Measurements from ENCODE around the gene SNORC.

SNORC gene

GRCh38 chr2:232884001-232884421, 13.9 kb downstream of the SNORC start:
- DNase-seq, result no peak

- no peak for DNase-seq
Measured at GRCh38 chr2:232884549-232885263, 14.6 kb downstream of the SNORC start.

GRCh38 chr2:232885264-232885961, 15.3 kb downstream of the SNORC start:
- no peak for DNase-seq

DNA sequence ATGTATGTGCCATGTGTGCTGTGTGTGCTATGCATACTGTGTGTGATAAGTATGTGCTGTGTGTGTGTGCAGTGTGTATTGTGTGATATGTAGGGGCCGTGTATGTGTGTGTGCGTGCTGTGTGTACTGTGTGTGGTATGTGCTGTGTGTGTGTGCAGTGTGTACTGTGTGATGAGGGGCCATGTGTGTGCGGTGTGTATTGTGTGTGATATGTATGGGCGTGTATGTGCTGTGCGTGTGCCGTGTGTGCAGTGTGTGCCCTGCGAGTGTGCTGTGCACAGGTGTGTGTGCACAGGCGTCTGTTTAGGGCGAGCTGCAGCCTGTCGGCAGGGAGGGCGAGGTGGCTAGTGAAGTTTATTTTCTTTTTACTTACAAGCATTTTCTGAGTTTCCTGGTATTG, 16.1 kb downstream of the SNORC start:
- DNase-seq, result no peak

GRCh38 chr2:232886632-232887031, 16.6 kb downstream of the SNORC start:
- DNase-seq, result no peak

- no peak for DNase-seq
Measured at GRCh38 chr2:232887171-232887850, 17.2 kb downstream of the SNORC start.

DNA sequence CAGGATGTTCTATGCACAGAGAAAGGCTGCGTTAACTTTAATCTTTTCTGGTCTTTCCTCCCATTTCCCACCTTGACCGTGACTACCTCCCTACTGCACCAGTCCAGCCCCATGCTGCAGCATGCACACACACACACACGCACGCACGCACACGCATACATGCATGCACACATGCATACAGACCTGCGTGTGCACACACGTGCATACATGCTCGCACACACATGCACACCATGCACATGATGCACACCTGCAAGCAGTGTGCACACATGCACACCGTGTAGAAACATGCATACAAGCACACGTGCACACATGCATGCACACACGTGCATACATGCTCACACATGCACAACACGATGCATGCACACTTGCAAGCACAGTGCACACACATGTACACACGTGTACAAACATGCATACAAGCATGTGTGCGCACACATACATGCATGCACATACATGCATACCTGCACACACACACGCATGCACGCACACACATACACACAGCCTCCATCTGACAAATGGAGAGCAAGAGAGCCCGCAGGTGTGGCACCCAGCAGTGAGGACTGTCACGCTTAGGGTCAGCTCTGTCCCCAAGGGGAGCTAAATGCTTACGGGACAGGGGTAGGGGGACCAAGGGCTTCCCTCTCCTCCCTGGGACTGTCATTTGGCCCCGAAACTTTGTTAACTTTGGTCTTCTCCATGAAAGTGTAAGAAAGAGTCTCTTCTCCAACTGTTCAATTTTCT, 18.2 kb downstream of the SNORC start:
- DNase-seq, result no peak

- no peak for DNase-seq
Measured at GRCh38 chr2:232888839-232889529, 18.9 kb downstream of the SNORC start.

GRCh38 chr2:232889876-232890401, 19.9 kb downstream of the SNORC start:
- no peak for DNase-seq

GRCh38 chr2:232890536-232890895, 20.5 kb downstream of the SNORC start:
- DNase-seq, result no peak

- DNase-seq, result no peak
Measured at GRCh38 chr2:232890896-232891601, 21.0 kb downstream of the SNORC start.

GRCh38 chr2:232891621-232892071, 21.6 kb downstream of the SNORC start:
- no peak for DNase-seq

DNA sequence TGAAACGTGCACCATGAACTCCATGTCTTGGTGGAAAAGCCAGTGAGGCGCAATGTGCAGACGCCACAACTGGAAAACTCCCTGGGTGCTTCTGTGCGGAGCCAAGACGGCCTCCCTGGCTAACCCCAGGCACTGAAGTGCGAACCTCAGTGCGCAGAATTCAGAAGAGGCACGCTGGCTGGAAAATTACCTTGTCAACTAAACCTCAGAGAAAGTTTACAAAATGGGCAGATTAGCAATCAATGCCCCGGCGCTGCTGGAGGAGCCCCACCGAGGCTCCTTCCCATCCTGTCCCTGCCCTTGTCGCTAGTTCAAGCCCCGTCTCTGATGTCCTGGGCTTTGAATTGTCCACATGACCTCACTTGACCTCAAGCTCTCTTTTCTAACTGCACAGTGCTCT, 22.2 kb downstream of the SNORC start:
- DNase-seq, result no peak

DNA sequence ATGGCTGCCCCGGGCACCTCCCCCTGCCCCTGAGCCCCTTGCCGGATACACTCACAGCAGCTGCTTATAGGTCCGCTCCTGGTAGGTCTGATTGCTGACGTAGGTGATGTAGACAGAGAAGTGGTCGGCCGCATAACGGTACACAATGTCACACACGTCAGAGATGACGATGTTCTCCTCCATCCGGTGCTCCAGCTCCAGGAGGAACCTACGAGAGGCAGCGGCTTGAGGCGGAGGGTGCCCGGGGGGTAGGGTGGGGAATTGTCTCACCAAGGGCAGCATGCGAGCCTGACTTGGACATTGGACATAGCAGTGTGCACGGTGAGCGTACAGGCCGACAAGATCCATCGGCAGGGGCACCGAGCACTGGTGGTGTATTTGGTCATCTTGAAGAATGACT, 22.8 kb downstream of the SNORC start:
- DNase-seq, result no peak

DNA sequence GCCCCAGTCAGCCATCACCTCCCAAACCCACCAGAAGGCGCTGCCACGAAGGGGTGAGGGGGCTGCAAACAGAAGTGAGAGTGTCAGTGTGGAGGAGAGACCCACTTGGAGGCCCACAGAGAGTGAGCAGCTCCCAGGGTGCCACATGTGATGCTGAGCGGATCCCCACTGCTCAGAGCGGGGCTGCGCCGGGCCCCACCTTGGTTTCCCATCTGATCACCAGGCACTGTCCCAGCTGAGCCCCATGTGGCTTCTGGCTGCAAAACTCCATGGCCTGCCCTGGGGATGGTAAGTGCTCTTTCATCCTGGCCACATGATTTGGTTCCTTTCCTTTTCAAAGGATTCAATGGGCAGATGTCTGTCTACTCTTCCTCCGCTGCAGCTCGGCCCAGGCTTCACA, 23.8 kb downstream of the SNORC start:
- DNase-seq, result no peak

DNA sequence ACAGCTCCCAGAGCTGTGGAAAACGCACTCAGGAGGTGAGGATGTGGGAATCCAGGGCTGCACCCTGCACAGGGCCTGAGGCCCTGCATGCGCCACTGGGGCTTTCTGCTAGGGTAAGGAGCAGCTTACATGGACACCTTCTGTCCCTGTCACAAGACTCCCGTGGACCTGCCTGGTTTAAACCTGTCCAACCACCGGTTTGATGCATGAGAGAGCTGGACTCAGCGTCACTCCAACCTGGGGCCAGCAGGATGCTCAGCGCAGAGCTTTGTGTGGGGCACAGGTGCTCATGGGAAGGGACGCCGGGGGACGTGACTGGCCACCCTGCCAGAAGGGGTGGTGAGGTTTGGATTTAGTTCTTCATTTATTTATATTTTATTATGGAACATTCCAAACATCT, 24.2 kb downstream of the SNORC start:
- no peak for DNase-seq

GRCh38 chr2:232894746-232895145, 24.7 kb downstream of the SNORC start:
- DNase-seq, result no peak

DNA sequence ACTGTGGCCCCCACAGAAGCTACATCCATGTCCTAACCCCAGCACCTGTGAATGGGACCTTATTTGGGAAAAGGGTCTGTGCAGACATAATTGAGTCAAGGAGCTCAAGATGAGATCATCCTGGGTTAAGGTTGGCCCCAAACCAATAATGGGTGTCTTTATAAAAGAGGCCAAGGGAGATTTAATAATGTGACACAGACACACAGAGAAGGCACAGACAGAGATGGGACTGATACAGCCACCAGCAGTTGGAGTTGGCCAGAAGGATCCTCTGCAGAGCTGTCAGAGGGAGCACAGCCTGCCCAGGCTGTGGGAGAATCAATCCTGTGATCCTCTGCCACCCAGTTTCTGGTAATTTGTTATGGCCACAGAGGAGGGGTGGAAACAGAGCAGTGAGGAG, 26.0 kb downstream of the SNORC start:
- no peak for DNase-seq

GRCh38 chr2:232896720-232897597, 26.9 kb downstream of the SNORC start:
- no peak for DNase-seq

DNA sequence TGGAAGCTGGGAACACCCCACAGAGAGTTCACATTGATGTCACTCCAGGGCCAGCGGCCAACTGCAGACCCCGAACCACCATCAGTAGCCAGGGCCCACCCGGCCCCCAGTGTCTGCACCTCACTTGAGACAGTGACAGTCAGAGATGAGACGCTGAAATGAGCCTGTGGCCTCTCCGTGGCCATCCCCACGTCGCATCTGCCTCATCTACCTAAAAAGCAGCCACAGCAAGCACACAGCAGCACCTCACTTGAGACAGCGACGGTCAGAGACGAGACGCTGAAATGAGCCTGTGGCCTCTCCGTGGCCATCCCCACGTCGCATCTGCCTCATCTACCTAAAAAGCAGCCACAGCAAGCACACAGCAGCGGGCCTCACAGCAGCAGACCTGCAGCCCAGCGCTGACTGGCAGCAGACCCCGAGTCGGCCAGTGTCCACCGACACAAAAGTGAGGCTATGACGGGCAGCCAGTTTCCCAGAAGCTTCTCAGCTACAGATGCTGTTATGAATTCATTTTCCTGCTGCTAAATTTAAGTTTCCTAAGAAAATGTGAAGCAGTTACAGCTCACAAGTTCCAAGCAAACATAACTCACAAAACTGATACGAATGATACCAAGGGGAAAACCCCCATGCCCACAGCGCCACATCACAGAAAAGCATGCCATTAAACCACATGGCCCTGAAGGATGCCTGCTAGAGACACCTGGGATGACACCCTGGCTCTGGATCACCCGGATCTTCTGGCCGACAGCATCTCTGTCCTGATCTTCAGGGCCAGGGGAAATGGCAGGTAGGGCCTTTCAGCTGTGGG, 27.7 kb downstream of the SNORC start:
- no peak for DNase-seq

Data from DMS79 (cell line).